T47D (cell line): Measurements from ENCODE around the gene CACNA2D4.

Experiments
- DNase-seq, 2 experiments: peaks; one replicate each; pipeline versions ENCODE4 v3.0.0 to v3.0.0-alpha.2; 2011 to 2012; ENCODE audit warnings: low read depth in 1 of 2, low spot score in 1 of 2
- JUND ChIP-seq: IDR thresholded peaks from 2 replicates; pipeline ENCODE4 v1.6.1; 2012; ENCODE audit warnings: low read depth
- in situ Hi-C: cut with HindIII; loops from 2 replicates; pipeline ENCODE4 v1.10.0; 2016; ENCODE audit warnings: low sequenced_read_pairs, low pct_unique_long_range_greater_than_20kb

CACNA2D4 gene

DNA sequence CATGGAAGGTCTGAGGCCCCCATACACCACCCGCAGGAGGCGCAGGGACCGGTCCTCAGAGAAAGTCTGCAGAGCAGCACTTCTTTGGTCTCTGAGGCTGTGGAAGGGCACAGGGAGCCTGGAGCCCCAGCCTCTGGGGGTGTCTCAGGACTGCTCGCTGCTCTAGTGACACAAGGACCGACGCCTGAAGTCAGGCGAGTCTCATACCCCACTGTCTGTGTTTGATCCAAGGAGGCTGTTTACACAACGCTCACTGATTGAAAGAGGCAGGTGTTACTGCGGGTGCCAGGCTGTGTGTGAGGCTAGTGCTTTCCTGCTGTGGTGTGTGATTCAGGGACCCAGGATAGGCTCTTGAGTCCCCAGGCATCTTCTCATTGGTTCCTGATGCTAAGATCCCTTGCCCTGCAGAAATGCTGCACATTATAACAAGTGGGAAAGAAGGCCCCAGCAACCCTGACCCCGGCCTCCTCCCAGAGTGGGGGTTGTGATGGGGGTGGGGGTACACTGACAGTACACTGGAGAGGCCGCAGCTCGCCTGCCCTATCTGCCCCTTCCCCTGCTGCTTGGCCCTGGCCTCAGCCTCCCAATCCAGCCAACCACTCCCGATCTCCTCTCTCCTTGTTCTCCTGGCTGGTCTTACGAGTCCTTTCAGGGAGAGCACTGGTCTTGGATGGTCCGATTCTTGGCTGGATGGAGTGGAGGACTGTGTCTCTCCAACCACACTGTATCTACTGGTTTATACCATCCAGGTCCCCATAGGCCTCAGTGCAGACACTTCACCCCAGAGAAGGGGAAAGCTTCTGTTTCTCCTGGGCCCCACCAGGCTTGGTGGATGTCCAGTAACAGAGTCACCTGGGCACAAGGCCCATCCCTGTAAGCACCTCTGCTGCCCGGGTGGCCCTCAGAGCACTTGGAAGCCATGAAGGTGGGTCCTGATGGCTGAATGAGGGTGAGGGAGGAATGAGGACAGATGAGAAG is 6.6 kb downstream of the CACNA2D4 start:
- in situ Hi-C loops = no loop called here
- no peak for TF ChIP-seq JUND
- DNase-seq = no peak

DNA sequence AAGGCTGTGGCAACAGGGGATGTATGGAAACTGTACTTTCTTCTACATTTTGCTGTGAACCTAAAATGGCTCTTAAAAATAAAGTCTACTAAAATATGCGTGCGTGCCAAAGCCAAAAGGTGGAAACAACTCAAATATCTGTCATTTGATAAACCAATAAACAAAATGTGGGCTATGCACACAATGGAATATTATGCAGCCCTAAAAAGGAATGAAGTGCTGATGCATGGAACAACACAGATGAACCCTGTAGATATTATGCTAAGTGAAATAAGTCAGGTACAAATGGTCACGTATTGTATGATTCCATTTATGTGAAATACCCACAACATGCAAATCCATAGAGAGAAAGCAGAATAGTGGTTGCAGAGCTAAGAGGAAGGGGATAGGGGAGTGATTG is 8.0 kb downstream of the CACNA2D4 start:
- DNase-seq = no peak

DNA sequence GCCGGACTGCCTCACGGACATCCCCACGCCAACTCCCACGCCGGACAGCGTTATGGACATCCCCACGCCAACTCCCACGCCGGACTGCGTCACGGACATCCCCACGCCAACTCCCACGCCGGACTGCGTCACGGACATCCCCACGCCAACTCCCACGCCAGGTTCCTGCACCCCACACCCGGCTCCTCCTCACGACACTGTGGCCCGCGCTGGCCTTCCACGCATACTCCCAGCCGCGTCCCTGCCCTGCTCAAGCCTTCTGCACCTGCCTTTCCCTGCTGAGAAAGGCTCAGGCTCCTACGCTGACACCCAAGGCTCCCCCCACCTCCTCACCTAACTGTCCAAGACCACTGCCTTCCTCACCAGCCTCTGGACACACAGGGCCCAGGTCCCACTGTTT is 9.7 kb downstream of the CACNA2D4 start:
- no peak for DNase-seq
- TF ChIP-seq JUND = no peak
- in situ Hi-C loops = no loop called here

More for the DNA sequence above, 8.0 kb downstream of the CACNA2D4 start:
- in situ Hi-C loops = no loop called here
- no peak for TF ChIP-seq JUND

- TF ChIP-seq JUND = no peak
- in situ Hi-C loops = no loop called here
- DNase-seq = peak; percentile 42 to 80
Measured at GRCh38 chr12:1907652-1908611, 10.5 kb downstream of the CACNA2D4 start.

GRCh38 chr12:1906579-1906978 is 11.9 kb downstream of the CACNA2D4 start:
- TF ChIP-seq JUND = no peak
- in situ Hi-C loops = no loop called here

DNA sequence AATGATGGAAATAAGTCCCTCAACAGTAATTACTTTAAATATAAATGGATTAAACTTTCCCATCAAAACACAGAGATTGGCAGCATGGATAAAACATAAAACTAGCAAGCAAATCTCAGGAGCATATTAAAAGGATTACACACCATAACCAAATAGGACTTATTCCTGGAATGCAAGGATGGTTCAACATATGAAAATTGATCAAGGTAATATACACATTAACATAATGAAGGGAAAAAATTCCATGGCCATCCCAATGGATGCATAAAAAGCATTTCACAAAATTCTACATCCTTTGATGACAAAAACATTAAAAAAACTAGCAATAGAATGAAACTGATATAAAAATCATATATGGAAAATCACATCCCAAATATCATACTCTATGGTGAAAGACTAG is 13.6 kb downstream of the CACNA2D4 start:
- no peak for TF ChIP-seq JUND
- no peak for DNase-seq
- in situ Hi-C loops = no loop called here

More at GRCh38 chr12:1906579-1906978, 11.9 kb downstream of the CACNA2D4 start:
- DNase-seq = no peak

DNA sequence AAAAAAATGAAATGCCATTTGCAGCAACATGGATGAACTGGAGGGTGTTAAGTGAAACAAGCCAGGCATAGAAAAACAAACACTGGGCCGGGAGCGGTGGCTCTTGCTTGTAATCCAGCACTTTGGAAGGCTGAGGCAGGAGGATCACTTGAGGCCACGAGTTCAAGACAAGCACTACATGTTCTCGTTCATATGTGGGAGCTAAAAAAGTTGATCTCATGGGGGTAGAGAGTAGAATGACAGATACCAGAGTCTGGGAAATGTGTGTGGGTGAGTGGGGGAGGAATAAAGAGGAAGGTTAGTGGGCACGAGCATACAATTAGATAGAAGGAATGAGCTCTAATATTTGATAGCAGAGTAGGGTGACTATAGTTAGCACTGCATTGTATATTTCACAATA is 21.5 kb downstream of the CACNA2D4 start:
- in situ Hi-C loops = no loop called here
- no peak for TF ChIP-seq JUND
- DNase-seq = no peak

DNA sequence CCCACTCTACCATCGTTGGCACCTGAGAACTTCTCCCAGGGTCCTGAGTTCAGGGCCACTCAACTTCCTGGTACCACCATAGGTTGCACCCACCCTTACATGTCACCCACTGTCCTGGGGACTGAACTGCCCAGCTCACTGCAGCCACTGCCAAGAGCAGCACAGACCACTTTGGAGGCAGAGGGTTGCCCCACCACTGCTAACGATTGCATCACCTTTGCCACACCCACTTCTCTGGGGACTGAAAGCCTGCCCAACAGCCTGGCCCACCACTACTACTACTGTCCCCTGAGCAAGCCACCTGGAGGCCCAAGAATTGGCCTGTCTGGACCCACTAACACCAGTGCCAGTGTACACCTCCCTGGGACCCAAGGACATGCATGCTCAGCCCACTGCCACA is 27.6 kb downstream of the CACNA2D4 start:
- DNase-seq = no peak
- no peak for TF ChIP-seq JUND
- in situ Hi-C loops = no loop called here

DNA sequence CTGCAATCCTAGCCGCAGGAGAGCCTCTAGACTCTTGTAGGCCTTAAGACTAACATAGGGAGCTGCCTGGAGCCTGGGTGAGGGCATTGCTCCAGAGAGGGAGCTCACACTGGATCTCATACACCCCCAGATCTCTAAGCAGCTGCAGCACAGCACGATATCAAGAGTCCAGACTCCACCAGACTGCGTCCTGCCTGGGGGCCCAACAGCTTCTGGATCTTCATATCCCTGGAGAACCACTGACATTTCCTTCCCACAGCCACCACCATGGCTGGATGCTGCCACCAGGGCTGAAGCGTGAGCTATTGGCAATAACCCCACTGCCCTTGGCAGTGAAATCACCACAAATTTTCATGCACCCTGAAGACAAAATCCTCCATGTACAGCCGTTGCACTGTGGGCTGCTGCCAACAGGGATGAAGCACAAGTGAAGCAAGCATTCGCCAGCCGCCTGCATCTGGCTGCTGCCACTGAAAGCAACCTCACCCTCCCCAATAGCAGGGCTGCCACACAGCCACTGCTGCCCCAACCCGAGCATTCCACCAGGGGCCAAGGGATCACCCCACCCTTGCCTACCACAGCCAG is 28.2 kb downstream of the CACNA2D4 start:
- DNase-seq = no peak
- TF ChIP-seq JUND = no peak
- in situ Hi-C loops = no loop called here

DNA sequence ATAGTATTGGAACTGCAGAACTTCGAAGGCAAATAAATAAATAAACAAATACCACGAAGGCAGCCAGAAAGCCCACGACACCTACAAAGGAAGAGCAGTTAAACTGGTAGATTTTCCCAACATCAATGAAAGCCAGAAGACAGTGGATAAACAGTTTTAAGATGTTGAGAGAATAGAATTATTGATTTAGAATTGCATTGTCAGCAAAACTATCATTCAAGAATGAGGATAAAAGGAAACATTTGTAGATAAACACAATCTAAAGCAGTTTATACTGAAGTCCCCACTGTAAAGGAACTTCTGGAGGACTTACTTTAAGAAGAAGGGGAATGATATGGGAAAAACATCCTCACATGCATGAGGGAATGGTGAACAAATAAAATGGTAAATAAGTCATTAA is 29.5 kb downstream of the CACNA2D4 start:
- in situ Hi-C loops = no loop called here
- no peak for DNase-seq
- no peak for TF ChIP-seq JUND

- TF ChIP-seq JUND = no peak
- in situ Hi-C loops = no loop called here
- DNase-seq = no peak
Measured at GRCh38 chr12:1886396-1887008, 31.9 kb downstream of the CACNA2D4 start.

DNA sequence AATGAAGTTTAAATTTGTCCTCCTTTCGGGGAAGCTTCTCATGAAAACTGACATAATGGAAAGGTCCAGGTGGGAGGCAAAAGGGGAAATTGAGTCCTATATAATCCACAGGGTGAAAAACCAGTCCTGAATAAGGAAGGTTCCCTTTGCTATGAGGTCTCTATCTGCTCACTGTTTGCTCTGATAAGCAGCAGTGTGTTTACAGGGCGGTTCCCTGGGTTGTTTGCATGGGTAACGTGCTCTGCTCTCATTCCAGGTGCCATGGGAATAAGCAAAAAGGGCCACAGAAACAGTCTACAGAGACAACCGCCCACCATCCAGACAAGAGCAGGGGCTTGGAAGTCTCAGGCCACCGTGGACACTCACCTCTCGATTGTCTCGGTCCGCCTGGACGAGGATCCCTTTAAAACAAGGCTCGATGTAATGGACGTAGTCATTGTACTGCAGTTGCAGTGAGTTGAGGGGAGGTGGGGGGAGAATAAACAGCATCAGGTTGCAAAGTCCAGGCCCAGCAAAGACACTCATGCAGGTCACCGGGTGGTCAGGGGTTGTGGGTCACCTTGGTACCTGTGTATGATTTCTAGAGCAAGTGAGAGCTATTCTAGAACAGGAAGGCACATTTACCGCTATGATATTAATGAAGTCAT is 32.7 kb downstream of the CACNA2D4 start:
- in situ Hi-C loops = no loop called here
- no peak for TF ChIP-seq JUND
- no peak for DNase-seq
